KBM-7 (cell line): Measurements from ENCODE around the gene ATP5ME.

Experiments used
- DNase-seq: peaks from one replicate; pipeline ENCODE4 v3.0.0-alpha.2; 2015
- in situ Hi-C: fragments of 300-500 bp; cut with MboI; formaldehyde crosslinking; loops from 2 replicates; pipeline ENCODE4 v1.14.3; 2020; ENCODE audit warnings: low sequenced_read_pairs, low pct_unique_long_range_greater_than_20kb, mixed read lengths

The ATP5ME gene

GRCh38 chr4:674172-675035 lies at the start of gene ATP5ME, which contains the start of gene MYL5:
Gene ATP5ME (minus strand): TSS chr4:674276. CDS start chr4:674247, 29 bp downstream.
Gene MYL5 (plus strand): TSS chr4:674542. CDS start chr4:678027, 3,485 bp downstream.
- in situ Hi-C loops = no loop called here
- DNase-seq = peak; percentile 96

- DNase-seq = no peak
- in situ Hi-C loops = no loop called here
Observed at GRCh38 chr4:722851-723360, 48.8 kb upstream of the ATP5ME start.

- in situ Hi-C loops = no loop called here
Observed at GRCh38 chr4:722169-722725, 48.2 kb upstream of the ATP5ME start.

GRCh38 chr4:721261-722168 lies 47.4 kb upstream of the ATP5ME start:
- no peak for DNase-seq
- in situ Hi-C loops = no loop called here

More at GRCh38 chr4:722169-722725, 48.2 kb upstream of the ATP5ME start:
- DNase-seq = no peak

GRCh38 chr4:720111-720860 lies 46.2 kb upstream of the ATP5ME start:
- in situ Hi-C loops = no loop called here
- DNase-seq = no peak

GRCh38 chr4:718460-718859 lies 44.4 kb upstream of the ATP5ME start:
- no peak for DNase-seq
- in situ Hi-C loops = no loop called here

- DNase-seq = no peak
- in situ Hi-C loops = no loop called here
Observed at GRCh38 chr4:717601-718320, 43.7 kb upstream of the ATP5ME start.

GRCh38 chr4:714087-714486 lies 40.0 kb upstream of the ATP5ME start:
- in situ Hi-C loops = no loop called here
- DNase-seq = no peak

- no peak for DNase-seq
- in situ Hi-C loops = no loop called here
Observed at GRCh38 chr4:712916-713632, 39.0 kb upstream of the ATP5ME start.

GRCh38 chr4:712093-712492 lies 38.0 kb upstream of the ATP5ME start:
- in situ Hi-C loops = no loop called here
- no peak for DNase-seq

GRCh38 chr4:710916-711315 lies 36.8 kb upstream of the ATP5ME start:
- in situ Hi-C loops = no loop called here
- no peak for DNase-seq

- in situ Hi-C loops = no loop called here
- no peak for DNase-seq
Observed at GRCh38 chr4:710116-710515, 36.0 kb upstream of the ATP5ME start.

GRCh38 chr4:709348-709747 lies 35.3 kb upstream of the ATP5ME start:
- no peak for DNase-seq
- in situ Hi-C loops = no loop called here

GRCh38 chr4:708631-708933 lies 34.5 kb upstream of the ATP5ME start:
- in situ Hi-C loops = no loop called here
- DNase-seq = no peak

- DNase-seq = no peak
- in situ Hi-C loops = no loop called here
Observed at GRCh38 chr4:707929-708630, 34.0 kb upstream of the ATP5ME start.

GRCh38 chr4:706834-707598 lies 32.9 kb upstream of the ATP5ME start:
- no peak for DNase-seq
- in situ Hi-C loops = no loop called here
